Muscle of leg (tissue), 11 donors: ENCODE measurements around the gene SLC22A15. TPM values are rescaled to one million over a fixed set of nuclear protein-coding genes. Genes with fewer than 3 reads are reported as not detected.
A peak's percentile ranks its signal among the peaks of the same experiment; 100 is the strongest.

Source experiments
- DNase-seq: peaks from one replicate; pipeline ENCODE4 v3.0.0; 2013
- H3K27ac ChIP-seq: one replicate; pipeline ENCODE4 v1.5.1; 2013; ENCODE audit warnings: mild to moderate bottlenecking, low read length, control low read depth
- H3K27me3 ChIP-seq: one replicate; pipeline ENCODE4 v1.6.1; 2013; ENCODE audit warnings: low read length; ENCODE audit not compliant: control insufficient read depth, insufficient read depth
- H3K36me3 ChIP-seq: one replicate; pipeline ENCODE4 v1.6.1; 2013; ENCODE audit warnings: low read length; ENCODE audit not compliant: control insufficient read depth, insufficient read depth
- H3K4me1 ChIP-seq: one replicate; pipeline ENCODE4 v1.6.1; 2013; ENCODE audit warnings: low read length; ENCODE audit not compliant: control insufficient read depth, insufficient read depth
- H3K4me3 ChIP-seq: one replicate; pipeline ENCODE4 v1.5.1; 2013; ENCODE audit warnings: low read length, control low read depth
- H3K9me3 ChIP-seq: replicated peaks from 2 replicates; pipeline ENCODE4 v1.6.1; 2013; ENCODE audit warnings: low read depth, low read length; ENCODE audit not compliant: control insufficient read depth
- WGBS: methylation state at CpG from one replicate; pipeline ENCODE4 v1.1.5; 2013; ENCODE audit warnings: missing lambda C conversion rate; ENCODE audit not compliant: insufficient coverage; 5-methylcytosine and 5-hydroxymethylcytosine counted together
- polyA plus RNA-seq, 8 donors: library from polyadenylated mRNA; unstranded; fragments of 120-200 nt; gene quantifications; one replicate each; pipeline versions ENCODE4 v1.2.1 to v1.2.3, GENCODE V29; 2013; ENCODE audit warnings: inconsistent platforms in 1 of 8, low replicate concordance in 1 of 8; ENCODE audit not compliant: insufficient read length in 8 of 8, insufficient read depth in 1 of 8
- total RNA-seq: library from RNA; stranded (reverse); fragments of 120-200 nt; gene quantifications from one replicate; pipeline ENCODE4 v1.2.4, GENCODE V29; 2013

SLC22A15 gene
- total and polyA plus RNA-seq, 9 donors: 0.40 to 1.1 (median 0.53) TPM

GRCh38 chr1:116066868-116067565, 90.7 kb downstream of the SLC22A15 start:
- 40% methylated on average over 1 of the region's 2 CpGs for whole genome bisulfite sequencing
- no peak overlapping the region for H3K4me3 ChIP-seq
- peaks cover 3% of the 10 kb centered on the region for H3K4me1 ChIP-seq
- no peaks in the 10 kb centered on the region for H3K36me3 ChIP-seq
- DNase-seq: peak; percentile 77
- H3K27me3 ChIP-seq: no peaks in the 10 kb centered on the region
- H3K27ac ChIP-seq: peak overlapping the region; percentile 52
- H3K9me3 ChIP-seq: no peaks in the 10 kb centered on the region

GRCh38 chr1:116067566-116067890, 91.2 kb downstream of the SLC22A15 start:
- 10% methylated on average over 1 of the region's 2 CpGs for WGBS

GRCh38 chr1:116075575-116075974, 99.3 kb downstream of the SLC22A15 start:
- H3K36me3 ChIP-seq: no peaks in the 10 kb centered on the region
- no peaks in the 10 kb centered on the region for H3K27me3 ChIP-seq
- H3K4me3 ChIP-seq: no peak overlapping the region
- WGBS: no CpG with 5 or more reads among the region's 1 CpG
- H3K27ac ChIP-seq: no peak overlapping the region
- no peak for DNase-seq
- H3K9me3 ChIP-seq: no peaks in the 10 kb centered on the region
- no peaks in the 10 kb centered on the region for H3K4me1 ChIP-seq

More at GRCh38 chr1:116067566-116067890, 91.2 kb downstream of the SLC22A15 start:
- DNase-seq: peak; percentile 86
- no peaks in the 10 kb centered on the region for H3K9me3 ChIP-seq
- no peak overlapping the region for H3K4me3 ChIP-seq
- H3K27me3 ChIP-seq: no peaks in the 10 kb centered on the region
- peaks cover 3% of the 10 kb centered on the region for H3K4me1 ChIP-seq
- no peaks in the 10 kb centered on the region for H3K36me3 ChIP-seq
- peak overlapping the region; percentile 52 for H3K27ac ChIP-seq

GRCh38 chr1:116075990-116076389, 99.7 kb downstream of the SLC22A15 start:
- H3K9me3 ChIP-seq: no peaks in the 10 kb centered on the region
- no peaks in the 10 kb centered on the region for H3K27me3 ChIP-seq
- 90% methylated on average over 2 of the region's 4 CpGs for WGBS
- no peak overlapping the region for H3K4me3 ChIP-seq
- DNase-seq: no peak
- no peaks in the 10 kb centered on the region for H3K36me3 ChIP-seq
- no peak overlapping the region for H3K27ac ChIP-seq
- H3K4me1 ChIP-seq: no peaks in the 10 kb centered on the region

- WGBS: no CpG with 5 or more reads among the region's 3 CpGs
- no peak for DNase-seq
- H3K27me3 ChIP-seq: no peaks in the 10 kb centered on the region
- H3K4me1 ChIP-seq: no peaks in the 10 kb centered on the region
- H3K9me3 ChIP-seq: no peaks in the 10 kb centered on the region
- H3K27ac ChIP-seq: no peak overlapping the region
- H3K4me3 ChIP-seq: no peak overlapping the region
- H3K36me3 ChIP-seq: no peaks in the 10 kb centered on the region
Observed at GRCh38 chr1:116076831-116077230, 100.5 kb downstream of the SLC22A15 start.

GRCh38 chr1:116078699-116079223, 102.4 kb downstream of the SLC22A15 start:
- no peaks in the 10 kb centered on the region for H3K27me3 ChIP-seq
- H3K36me3 ChIP-seq: no peaks in the 10 kb centered on the region
- no peak overlapping the region for H3K4me3 ChIP-seq
- DNase-seq: no peak
- no peak overlapping the region for H3K27ac ChIP-seq
- 100% methylated on average over 2 of the region's 6 CpGs for WGBS
- H3K9me3 ChIP-seq: no peaks in the 10 kb centered on the region
- no peaks in the 10 kb centered on the region for H3K4me1 ChIP-seq

GRCh38 chr1:116087628-116088027, 111.3 kb downstream of the SLC22A15 start:
- H3K27me3 ChIP-seq: no peaks in the 10 kb centered on the region
- H3K27ac ChIP-seq: no peak overlapping the region
- H3K36me3 ChIP-seq: no peaks in the 10 kb centered on the region
- H3K9me3 ChIP-seq: peaks cover 3% of the 10 kb centered on the region
- no peak overlapping the region for H3K4me3 ChIP-seq
- no peak for DNase-seq
- H3K4me1 ChIP-seq: no peaks in the 10 kb centered on the region

GRCh38 chr1:116089870-116090269, 113.6 kb downstream of the SLC22A15 start:
- no peak overlapping the region for H3K27ac ChIP-seq
- WGBS: no CpG with 5 or more reads among the region's 1 CpG

GRCh38 chr1:116091083-116091482, 114.8 kb downstream of the SLC22A15 start:
- Histone ChIP-seq H3K4me1 (no peaks in the 10 kb centered on the region), H3K27me3 (no peaks in the 10 kb centered on the region), H3K4me3 (no peak overlapping the region), H3K27ac (no peak overlapping the region), H3K9me3 (peaks cover 3% of the 10 kb centered on the region), H3K36me3 (no peaks in the 10 kb centered on the region)
- no peak for DNase-seq
- no CpG with 5 or more reads among the region's 1 CpG for WGBS

More at GRCh38 chr1:116089870-116090269, 113.6 kb downstream of the SLC22A15 start:
- Histone ChIP-seq H3K4me3 (no peak overlapping the region), H3K27me3 (no peaks in the 10 kb centered on the region), H3K36me3 (no peaks in the 10 kb centered on the region), H3K9me3 (peaks cover 3% of the 10 kb centered on the region), H3K4me1 (no peaks in the 10 kb centered on the region)
- DNase-seq: no peak

- Histone ChIP-seq H3K36me3 (no peaks in the 10 kb centered on the region), H3K9me3 (peaks cover 3% of the 10 kb centered on the region), H3K27me3 (no peaks in the 10 kb centered on the region), H3K4me1 (no peaks in the 10 kb centered on the region), H3K4me3 (no peak overlapping the region), H3K27ac (no peak overlapping the region)
- 25% methylated on average over 2 of the region's 3 CpGs for WGBS
- DNase-seq: no peak
Observed at GRCh38 chr1:116092752-116093489, 116.6 kb downstream of the SLC22A15 start.
